GM18511 (cell line): ENCODE results near the gene METTL1.

Source experiments
- ATAC-seq: cut with Tn5 transposase; IDR thresholded peaks from one replicate; pipeline ENCODE4 v1.9.1; 2021; ENCODE audit warnings: mild to moderate bottlenecking, moderate library complexity; ENCODE audit not compliant: unreplicated experiment

METTL1 gene

GRCh38 chr12:57738661-57739237, 33.2 kb downstream of the METTL1 start, which contains the start of gene AGAP2:
Gene AGAP2 (minus strand): TSS chr12:57738742. CDS start chr12:57738246, 496 bp downstream.
- no peak for ATAC-seq

GRCh38 chr12:57737467-57738460, 34.1 kb downstream of the METTL1 start:
- ATAC-seq: no peak

GRCh38 chr12:57736741-57737466, 35.0 kb downstream of the METTL1 start:
- ATAC-seq: no peak

DNA sequence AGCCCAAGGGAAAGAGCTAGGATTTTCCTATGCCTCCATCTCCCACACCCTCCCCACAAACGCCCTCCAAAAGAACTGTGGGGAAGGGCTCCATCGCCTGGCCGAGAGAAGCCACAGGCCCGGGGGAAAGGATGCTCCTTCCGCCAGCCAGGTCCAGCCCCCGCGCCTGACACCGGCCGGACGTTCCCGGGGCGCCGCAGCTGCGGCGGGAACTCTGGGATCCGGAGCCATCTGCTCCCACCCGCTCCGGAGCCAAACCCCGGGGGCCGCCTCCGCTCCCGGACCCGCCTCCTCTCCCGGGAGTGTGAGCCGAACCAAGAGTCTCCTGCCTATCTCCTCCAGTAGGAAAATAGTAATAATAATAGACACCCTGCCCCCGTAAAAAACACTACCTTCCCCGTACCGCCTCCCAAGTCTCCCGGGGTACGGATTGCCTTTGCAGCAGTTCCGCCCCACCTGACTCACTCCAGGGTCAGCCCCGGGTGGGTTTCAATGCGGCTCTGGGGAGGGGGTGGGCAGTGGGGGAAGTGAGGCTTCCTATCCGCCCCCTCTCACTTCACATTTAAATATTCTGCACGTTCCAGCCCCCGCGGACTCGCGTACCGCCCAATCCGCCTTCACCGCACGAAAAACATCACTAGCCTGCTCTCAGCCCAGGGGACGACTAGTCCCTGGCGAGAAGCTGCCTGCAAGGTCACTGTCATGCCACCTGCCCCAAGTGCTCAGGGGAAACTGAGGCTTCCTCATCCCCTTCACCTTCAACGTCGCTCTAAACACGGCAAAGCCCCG, 35.8 kb downstream of the METTL1 start:
- ATAC-seq: no peak

DNA sequence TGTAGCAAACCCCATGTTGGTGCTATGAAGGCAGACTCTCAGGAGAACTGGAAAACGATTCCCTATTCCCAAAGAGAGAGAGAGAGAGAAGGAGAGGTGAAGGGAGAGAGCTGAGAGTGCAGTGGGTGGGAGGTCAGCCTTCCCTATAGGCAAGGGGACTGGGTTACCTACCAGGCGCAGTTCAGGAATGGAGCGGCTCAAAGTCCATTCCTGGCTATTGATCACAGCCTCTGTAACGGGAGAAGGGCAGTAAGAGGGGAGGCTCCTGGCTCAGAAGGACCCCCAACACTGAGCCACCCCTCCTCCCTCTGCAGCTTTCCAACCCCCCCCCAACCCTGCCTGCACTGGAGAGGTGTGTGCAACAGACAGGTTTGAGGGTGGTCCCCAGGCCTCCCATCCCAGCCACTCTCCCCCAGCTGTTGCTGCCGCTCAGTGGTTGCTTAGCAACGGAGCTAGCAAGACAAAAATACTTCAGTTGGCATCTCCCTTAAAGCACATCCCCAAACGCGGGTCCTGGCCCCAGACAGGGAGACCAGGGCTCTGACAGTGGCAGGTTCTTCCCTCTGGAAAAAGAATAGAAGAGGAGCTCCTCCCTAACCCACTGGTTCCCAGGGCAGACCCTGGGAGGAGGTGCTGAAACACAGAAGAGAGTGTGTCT, 36.6 kb downstream of the METTL1 start:
- no peak for ATAC-seq

- ATAC-seq: no peak
These were observed 37.3 kb downstream of the METTL1 start for GRCh38 chr12:57734591-57734990.

- no peak for ATAC-seq
These were observed 38.0 kb downstream of the METTL1 start for GRCh38 chr12:57733928-57734327.

- no peak for ATAC-seq
These were observed 38.9 kb downstream of the METTL1 start for GRCh38 chr12:57732726-57733593.

GRCh38 chr12:57732270-57732669, 39.6 kb downstream of the METTL1 start:
- ATAC-seq: no peak

DNA sequence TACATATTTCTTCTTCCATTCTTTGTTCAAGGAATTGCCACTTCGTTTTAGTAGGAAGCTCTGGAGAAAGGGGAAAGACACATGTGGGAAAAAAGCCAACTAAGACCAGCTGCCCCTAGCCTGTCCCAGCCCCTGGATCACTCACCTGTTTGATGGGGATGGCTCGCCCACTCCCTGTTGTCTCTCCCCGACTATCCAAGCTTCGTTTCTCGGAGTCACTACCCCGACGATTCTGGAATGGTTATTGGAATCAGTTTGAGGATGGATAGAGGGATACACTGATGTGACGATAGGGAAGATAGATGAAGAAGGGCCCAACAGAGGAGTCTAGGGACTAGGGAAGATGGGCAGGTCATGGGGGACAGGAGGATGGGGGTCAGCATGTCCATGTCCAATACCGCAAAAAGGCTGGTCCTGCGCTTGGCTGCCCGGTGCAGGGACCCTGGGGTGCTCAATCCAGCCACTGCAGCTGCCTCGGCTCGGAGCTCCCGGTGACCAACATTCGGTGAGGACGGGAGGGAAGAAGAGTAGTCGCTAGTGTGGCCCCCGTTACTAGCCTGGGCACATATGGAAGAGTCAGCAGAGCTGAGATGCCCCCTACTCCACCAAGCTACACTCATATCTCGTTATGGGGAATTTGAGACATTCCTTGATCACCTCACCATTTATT, 40.4 kb downstream of the METTL1 start:
- ATAC-seq: no peak

GRCh38 chr12:57730336-57731067, 41.4 kb downstream of the METTL1 start:
- ATAC-seq: no peak

DNA sequence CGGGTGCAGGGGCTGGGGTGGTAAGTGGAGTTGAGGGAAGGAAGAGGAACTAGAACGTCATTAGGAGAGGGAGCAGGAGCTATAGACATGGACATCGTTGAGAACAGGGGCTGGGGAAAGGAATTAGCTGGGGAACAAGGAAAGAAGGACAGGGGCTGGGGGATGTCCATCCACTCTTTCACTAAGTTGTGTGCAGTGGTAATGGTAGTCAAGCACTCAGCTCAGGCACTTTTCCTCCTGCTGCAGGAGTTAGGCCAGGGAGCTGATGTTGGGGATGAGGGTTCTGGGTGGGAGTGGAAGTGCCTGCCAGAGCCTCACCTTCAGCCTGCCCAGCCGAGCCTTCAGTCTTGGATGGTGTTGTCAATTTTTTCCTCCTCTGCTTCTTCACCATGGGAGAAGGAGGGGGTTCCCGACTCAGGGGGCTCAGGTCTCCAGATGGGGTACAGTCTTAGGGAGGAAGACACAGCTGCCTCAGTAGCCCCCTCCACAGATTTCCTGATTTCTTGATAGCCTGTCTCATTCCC, 42.5 kb downstream of the METTL1 start:
- ATAC-seq: no peak

DNA sequence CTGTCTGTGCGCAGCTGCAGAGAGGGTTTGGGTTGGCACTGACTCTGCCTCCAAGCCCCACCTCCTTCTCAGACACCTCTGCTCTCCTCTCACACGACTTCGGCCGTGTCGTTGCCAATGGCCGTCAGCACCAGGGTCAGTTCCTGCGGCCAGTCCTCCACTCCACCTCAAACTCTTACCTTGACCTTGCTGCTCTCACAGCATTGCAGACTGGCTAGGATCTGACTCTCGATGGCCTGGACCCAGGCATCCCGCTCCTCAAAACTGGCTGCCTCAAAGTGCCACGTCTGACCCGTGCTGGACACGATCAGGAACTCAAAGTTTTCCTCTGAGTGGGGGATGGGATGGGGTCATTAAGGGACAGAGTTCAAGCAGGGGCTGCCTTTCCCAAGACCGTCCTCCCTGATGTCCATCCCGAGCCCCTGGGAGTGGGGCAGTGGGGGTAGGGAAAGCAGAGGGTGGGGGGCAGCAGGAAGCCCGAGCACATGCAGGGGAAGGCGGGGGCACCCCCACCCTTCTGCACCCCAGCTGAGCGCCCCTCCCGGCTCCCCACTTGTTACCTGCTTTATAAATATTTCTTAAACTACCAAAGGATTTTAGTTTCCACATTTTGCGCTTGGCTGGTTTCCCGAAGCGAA, 44.0 kb downstream of the METTL1 start:
- no peak for ATAC-seq

DNA sequence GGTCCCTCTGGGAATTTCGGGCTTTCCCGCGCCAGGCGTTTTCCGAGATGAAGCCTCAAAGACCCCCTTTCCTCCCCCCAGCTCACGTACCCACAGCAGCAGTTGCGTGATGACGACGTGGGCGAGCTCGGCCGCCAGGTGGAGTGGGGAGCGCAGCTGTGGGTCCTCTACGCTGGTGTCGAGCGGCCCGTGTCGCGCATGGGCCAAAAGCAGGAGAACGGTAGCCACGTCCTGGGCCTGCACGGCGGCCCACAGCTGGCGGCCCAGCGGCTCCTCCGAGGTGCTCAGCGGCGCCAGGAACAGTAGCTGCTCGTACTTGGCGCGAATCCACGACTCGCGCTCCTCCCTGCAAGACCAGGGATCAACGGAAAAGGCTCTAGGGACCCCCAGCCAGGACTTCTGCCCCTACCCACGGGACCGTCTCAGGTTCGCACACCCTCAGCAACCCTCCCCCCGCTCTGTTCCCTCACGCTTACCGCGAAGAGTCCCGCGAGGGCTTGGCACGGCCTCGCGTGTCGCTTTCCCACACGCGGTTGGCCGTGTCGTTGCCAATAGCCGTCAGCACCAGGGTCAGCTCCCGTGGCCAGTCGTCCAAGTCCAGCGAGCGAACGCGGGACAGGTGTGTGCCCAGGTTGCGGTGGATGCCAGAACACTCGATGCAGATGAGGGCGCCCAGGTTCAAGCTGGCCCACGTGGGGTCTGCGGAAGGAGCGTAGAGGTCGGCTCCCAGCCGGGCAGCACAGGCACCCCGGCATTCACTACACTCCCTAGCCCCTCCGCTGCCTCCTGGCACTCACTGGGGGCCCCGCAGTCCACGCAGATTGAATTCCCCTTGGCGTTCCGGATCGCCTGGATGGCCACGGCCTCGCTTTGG, 44.8 kb downstream of the METTL1 start:
- no peak for ATAC-seq

- no peak for ATAC-seq
These were observed 45.6 kb downstream of the METTL1 start for GRCh38 chr12:57726151-57726883.

DNA sequence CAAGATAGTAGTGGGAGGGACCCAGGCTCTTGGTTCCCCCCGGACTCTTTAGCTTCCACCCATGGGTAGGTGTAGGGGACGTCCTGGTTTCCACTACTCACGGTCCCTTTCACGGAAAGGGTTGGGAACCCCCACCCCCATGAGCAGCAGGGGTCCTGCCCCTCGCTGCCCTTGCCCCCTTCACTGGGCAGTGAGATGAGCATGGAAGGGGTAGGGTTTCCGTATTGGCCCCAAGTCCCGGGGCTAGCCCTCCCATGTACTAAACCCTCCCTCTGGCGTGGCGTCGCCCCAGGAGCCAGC, 46.1 kb downstream of the METTL1 start:
- ATAC-seq: no peak
